ENCODE results near the gene RPS19BP1.
"Not testable (repeated sequence)": the region's sequence is repeated elsewhere in the genome, so short reads cannot be mapped to it uniquely, and the experiment has no call there.

Gene RPS19BP1

GRCh38 chr22:39511226-39511625 lies 21.3 kb downstream of the RPS19BP1 start:
- TF ChIP-seq, protein P1, sequence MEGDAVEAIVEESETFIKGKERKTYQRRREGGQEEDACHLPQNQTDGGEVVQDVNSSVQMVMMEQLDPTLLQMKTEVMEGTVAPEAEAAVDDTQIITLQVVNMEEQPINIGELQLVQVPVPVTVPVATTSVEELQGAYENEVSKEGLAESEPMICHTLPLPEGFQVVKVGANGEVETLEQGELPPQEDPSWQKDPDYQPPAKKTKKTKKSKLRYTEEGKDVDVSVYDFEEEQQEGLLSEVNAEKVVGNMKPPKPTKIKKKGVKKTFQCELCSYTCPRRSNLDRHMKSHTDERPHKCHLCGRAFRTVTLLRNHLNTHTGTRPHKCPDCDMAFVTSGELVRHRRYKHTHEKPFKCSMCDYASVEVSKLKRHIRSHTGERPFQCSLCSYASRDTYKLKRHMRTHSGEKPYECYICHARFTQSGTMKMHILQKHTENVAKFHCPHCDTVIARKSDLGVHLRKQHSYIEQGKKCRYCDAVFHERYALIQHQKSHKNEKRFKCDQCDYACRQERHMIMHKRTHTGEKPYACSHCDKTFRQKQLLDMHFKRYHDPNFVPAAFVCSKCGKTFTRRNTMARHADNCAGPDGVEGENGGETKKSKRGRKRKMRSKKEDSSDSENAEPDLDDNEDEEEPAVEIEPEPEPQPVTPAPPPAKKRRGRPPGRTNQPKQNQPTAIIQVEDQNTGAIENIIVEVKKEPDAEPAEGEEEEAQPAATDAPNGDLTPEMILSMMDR (IDR thresholded peaks at IDR 0.05; ENCODE audit: control extremely low read depth, extremely low read depth, low read depth, missing control alignments) = no peak
- no peak for DNase-seq (ENCODE audit: extremely low spot score)
- CTCF ChIA-PET = interaction anchor here (1.1 to 12.6 kb wide), 3 partner anchors 9 to 27 kb away, joined by 4 to 166 read pairs (median 9); partner anchors contain the start of gene ATF4
- POLR2A ChIA-PET = interaction anchor here (1.3 kb wide), 1 partner anchor 9 kb away, joined by 5 read pairs; the partner anchor contains the start of gene ATF4

GRCh38 chr22:39510529-39511149 lies 21.9 kb downstream of the RPS19BP1 start:
- TF ChIP-seq, protein P1 (IDR thresholded peaks at IDR 0.05; ENCODE audit: control extremely low read depth, extremely low read depth, low read depth, missing control alignments) = no peak
- ChIA-PET POLR2A (interaction anchor here (1.6 kb wide), 1 partner anchor 9 kb away, joined by 5 read pairs; the partner anchor contains the start of gene ATF4), CTCF (interaction anchor here (0.8 to 12.6 kb wide), 4 partner anchors 9 to 103 kb away, joined by 3 to 166 read pairs (median 6); partner anchors contain the start of gene ATF4)
- DNase-seq (ENCODE audit: extremely low spot score) = no peak

DNA sequence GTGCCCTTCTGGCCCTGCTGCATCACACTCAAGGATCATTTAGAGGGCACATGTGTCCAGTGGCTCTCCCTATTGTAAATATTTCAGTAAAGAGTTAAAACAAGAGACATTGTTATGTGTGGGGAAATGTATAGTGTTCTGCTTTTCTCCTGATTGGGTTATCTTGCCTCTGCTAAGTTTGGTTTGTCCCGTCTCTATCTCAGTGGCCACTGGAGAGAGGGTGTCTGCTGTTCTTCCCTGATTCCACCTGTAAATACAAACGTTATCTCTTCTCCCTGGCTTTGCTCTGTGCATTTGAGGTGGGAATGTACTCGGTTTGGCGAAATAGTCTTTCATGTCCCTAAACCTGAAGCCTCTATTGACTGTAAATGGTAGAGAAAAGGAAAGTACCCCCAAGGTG lies 24.2 kb downstream of the RPS19BP1 start:
- CTCF ChIA-PET = interaction anchor here (12.6 kb wide), 1 partner anchor 15 kb away, joined by 166 read pairs; no protein-coding TSS in a partner anchor
- no peak for DNase-seq (ENCODE audit: extremely low spot score)
- POLR2A ChIA-PET = no interaction called here
- TF ChIP-seq, protein P1 (IDR thresholded peaks at IDR 0.05; ENCODE audit: control extremely low read depth, extremely low read depth, low read depth, missing control alignments) = no peak

DNA sequence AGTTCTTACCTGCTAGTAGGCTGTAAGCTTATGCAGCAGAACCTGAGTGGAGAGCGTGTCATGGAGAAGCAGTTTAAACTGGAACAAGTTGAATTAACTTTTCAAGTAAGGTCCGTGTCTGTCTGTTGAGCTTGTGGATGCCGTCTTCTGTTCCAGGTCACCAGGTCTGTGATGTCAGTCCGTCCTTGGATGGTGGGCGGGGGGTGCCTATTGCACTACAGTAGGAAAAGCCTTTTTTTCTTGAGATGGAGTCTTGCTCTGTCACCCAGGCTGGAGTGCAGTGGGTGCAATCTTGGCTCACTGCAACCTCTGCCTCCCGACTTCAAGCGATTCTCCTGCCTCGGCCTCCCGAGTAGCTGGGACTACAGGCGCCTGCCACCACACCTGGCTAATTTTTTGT lies 25.5 kb downstream of the RPS19BP1 start:
- CTCF ChIA-PET = interaction anchor here (1.0 to 12.6 kb wide), 3 partner anchors 11 to 164 kb away, joined by 4 to 166 read pairs (median 4); no protein-coding TSS in a partner anchor
- DNase-seq (ENCODE audit: extremely low spot score); POLR2A ChIA-PET: not testable (repeated sequence)

DNA sequence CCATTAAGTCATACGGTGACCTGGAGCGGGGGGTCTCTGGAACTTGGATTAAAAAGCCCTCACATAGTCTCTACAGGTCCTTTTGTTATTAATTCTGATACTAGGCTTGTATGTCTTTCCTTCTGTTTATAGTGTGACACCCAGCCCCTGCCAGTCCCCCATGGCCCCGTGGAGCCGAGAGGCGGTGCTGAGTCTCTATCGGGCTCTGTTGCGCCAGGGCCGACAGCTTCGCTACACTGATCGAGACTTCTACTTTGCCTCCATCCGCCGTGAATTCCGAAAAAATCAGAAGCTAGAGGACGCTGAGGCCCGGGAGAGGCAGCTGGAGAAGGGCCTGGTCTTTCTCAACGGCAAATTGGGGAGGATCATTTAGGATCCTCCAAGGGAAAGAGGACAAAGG lies 28.5 kb downstream of the RPS19BP1 start:
- TF ChIP-seq, protein P1 (IDR thresholded peaks at IDR 0.05; ENCODE audit: control extremely low read depth, extremely low read depth, low read depth, missing control alignments) = no peak
- POLR2A ChIA-PET = no interaction called here
- CTCF ChIA-PET = interaction anchor here (1.2 to 7.0 kb wide), 5 partner anchors 10 to 25 kb away, joined by 5 to 67 read pairs (median 6); partner anchors contain the start of gene ATF4

DNA sequence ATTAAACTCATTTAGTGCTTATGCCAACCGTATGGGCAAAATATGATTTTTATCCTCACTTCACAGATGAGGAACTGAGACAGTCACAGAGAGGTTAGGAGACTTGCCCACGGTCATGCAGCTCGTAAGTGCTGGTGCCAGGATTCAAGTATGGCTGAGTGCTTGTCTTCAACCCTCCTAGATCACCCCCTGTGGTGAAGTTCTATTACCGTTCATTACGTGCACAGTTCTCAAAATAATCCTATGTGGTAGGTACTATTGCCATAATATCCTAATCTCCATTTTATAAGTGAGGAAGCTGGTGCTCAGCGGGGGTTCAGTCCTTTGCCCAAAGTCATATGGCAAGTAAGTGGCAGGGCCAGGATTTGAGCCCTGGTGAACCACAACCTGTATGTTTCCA lies 28.9 kb downstream of the RPS19BP1 start:
- POLR2A ChIA-PET = interaction anchor here (2.4 kb wide), 1 partner anchor 17 kb away, joined by 16 read pairs; the partner anchor contains the start of gene ATF4
- TF ChIP-seq, protein P1 (IDR thresholded peaks at IDR 0.05; ENCODE audit: control extremely low read depth, extremely low read depth, low read depth, missing control alignments) = no peak
- CTCF ChIA-PET = interaction anchor here (1.2 to 7.0 kb wide), 4 partner anchors 11 to 25 kb away, joined by 5 to 67 read pairs (median 8); partner anchors contain the start of gene ATF4
- no peak for DNase-seq (ENCODE audit: extremely low spot score)

More for the DNA sequence above, 28.5 kb downstream of the RPS19BP1 start:
- DNase-seq (ENCODE audit: extremely low spot score) = no peak

All from GM10248 (cell line).